ENCODE data around the gene RYR2.
"Not testable (repeated sequence)": the region's sequence is repeated elsewhere in the genome, so short reads cannot be mapped to it uniquely, and the experiment has no call there.

Gene RYR2

DNA sequence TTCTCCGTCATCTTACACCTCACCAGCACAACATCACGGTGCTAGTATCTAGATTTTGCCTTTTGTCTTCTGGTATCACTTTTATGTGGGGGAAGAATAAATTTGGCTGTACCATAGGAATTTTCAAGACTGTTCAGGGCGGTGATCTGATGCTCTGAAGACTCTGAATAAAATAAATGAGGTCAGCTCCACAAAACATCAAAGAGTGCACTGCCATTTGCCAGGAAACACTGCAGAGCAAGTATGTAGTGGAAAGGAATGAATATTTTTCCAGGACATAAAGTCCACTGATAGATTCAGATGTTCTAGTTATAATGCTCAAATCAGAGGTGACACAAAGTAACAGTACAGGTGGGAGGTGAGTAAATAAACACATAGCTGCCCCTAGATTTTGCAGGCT is 792.5 kb downstream of the RYR2 start:
- TF ChIP-seq, protein P1, sequence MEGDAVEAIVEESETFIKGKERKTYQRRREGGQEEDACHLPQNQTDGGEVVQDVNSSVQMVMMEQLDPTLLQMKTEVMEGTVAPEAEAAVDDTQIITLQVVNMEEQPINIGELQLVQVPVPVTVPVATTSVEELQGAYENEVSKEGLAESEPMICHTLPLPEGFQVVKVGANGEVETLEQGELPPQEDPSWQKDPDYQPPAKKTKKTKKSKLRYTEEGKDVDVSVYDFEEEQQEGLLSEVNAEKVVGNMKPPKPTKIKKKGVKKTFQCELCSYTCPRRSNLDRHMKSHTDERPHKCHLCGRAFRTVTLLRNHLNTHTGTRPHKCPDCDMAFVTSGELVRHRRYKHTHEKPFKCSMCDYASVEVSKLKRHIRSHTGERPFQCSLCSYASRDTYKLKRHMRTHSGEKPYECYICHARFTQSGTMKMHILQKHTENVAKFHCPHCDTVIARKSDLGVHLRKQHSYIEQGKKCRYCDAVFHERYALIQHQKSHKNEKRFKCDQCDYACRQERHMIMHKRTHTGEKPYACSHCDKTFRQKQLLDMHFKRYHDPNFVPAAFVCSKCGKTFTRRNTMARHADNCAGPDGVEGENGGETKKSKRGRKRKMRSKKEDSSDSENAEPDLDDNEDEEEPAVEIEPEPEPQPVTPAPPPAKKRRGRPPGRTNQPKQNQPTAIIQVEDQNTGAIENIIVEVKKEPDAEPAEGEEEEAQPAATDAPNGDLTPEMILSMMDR (IDR thresholded peaks at IDR 0.05; ENCODE audit: extremely low read depth, missing control alignments), result no peak
- DNase-seq (ENCODE audit: low spot score), result no peak

DNA sequence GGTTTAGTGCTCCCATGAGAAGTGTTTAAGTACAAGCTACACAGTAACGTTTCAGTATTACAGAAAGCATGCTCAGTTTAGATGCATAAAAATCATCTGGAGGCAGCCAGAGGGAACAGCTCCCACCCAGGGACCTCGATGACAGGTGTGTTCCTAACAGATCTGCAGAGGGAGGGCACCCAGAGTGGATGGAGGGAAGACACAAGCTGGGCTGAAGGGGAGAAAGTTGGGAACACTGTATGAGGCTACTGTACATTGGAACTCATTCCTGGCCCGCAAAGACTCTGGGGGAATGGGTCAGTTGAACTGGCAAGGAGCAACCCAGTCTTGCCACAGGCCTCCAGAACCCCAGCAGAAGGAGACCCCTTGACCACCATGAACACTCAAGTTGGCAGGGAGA is 796.3 kb downstream of the RYR2 start:
- DNase-seq (ENCODE audit: low spot score), result no peak
- TF ChIP-seq, protein P1 (IDR thresholded peaks at IDR 0.05; ENCODE audit: extremely low read depth, missing control alignments), result no peak

DNA sequence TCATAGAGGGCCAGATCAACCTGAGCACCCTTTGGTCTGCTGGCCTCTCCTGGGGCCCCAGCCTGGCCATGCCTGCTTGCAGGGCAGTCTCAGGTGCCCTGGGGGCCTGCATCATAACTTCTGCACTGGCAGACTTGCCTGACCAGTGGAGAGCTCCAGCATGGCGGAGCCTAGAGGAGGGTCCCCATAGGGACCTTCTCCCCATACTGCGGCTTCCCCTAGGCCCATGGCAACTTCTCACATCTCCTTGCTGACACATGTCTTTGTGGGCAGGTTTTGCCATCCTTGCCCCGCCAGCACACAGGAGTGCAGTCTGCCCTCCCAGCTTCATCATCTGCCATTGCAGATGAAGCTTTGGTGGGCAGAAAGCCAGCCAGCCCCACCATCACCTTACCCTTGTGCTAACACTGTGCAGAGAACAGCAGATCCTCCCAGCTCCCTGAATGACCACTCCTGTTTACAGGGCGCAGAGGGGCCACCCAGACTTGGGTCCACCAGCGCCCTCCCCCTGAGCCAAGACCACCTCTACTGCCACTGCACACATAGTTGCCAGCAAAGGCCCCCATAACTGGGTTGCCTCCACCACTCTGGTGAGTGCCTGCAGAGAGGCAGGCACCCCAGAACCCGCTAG is 797.0 kb downstream of the RYR2 start:
- no peak for DNase-seq (ENCODE audit: low spot score)

DNA sequence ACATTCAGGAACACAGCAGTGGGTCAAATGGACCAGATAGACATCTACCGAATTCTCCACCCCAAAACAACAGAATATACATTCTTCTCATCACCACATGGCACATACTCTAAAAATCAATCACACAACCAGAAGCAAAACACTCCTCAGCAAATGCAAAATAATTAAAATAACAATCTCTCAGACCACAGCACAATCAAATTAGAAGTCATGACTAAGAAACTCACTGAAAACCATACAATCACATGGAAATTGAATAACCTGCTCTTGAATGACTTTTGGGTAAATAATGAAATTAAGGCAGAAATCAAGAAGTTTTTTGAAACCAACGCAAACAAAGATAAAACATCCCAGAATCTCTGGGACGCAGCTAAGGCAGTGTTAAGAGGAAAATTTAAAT is 799.5 kb downstream of the RYR2 start:
- DNase-seq (ENCODE audit: low spot score), result no peak
- TF ChIP-seq, protein P1 (IDR thresholded peaks at IDR 0.05; ENCODE audit: extremely low read depth, missing control alignments), result no peak

More for the DNA sequence above, 797.0 kb downstream of the RYR2 start:
- TF ChIP-seq, protein P1 (IDR thresholded peaks at IDR 0.05; ENCODE audit: extremely low read depth, missing control alignments), result no peak

DNA sequence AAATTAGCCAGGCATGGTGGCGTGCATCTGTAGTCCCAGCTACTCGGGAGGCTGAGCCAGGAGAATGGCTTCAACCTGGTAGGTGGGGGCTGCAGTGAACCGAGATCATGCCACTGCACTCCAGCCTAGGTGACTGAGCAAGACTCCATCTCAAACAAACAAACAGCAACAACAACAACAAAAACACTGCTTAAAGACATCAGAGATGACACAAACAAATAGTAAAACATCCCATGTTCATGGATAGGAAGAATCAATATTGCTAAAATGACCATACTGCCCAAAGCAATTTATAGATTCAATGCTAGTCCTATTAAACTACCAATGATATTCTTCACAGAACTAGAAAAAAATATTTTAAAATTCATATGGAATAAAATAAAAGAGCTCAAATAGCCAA is 801.5 kb downstream of the RYR2 start:
- not testable (repeated sequence) for DNase-seq (ENCODE audit: low spot score)

DNA sequence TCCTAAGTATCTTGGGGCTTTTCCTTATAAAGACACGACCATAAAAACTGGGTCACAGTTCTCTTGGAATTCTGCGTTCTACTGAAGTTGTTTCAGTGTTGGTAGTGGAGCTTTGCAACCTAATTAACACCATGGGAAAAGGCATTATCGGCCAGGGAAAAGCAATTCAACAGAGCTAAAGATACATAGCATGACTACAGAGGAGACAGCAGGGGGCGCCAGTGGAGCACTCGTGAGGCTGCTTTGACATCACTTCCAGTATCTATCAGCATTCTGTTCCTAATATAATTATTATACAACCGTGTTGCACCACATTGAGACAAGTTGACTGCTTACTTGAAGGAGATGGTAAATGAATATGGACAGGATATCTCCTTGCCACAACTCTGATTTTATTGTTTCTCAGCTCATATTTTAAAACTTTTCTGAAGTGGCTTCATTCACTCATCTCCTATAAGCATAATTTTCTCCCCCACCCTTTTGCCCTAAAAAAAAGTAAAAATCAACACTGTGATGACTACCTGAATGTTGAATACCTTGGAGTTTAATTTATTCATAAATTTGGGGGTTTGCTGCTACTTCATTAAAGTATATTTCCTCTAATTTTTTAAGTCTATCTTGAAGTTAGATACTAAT is 809.3 kb downstream of the RYR2 start:
- TF ChIP-seq, protein P1 (IDR thresholded peaks at IDR 0.05; ENCODE audit: extremely low read depth, missing control alignments), result peak; percentile 40
- DNase-seq (ENCODE audit: low spot score), result peak; percentile 12

DNA sequence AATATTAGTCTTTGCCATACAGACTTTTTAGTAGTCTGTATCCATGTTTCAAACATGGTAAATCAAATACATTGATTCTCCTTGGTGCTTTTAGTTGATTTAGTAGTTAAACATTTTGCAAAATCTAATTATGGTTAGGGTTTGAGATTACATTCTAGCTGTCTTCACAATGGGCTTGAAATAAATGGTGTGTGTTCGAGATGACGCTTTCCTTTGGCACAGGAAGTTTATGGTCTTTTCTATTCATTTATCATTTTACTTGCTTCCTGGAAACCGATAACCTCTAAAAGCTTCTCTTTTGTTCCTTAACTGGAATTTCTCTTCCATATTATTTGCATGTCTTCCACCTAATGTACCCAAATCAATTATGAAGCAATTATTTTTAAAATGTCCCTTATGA is 810.4 kb downstream of the RYR2 start:
- TF ChIP-seq, protein P1 (IDR thresholded peaks at IDR 0.05; ENCODE audit: extremely low read depth, missing control alignments), result no peak
- no peak for DNase-seq (ENCODE audit: low spot score)

DNA sequence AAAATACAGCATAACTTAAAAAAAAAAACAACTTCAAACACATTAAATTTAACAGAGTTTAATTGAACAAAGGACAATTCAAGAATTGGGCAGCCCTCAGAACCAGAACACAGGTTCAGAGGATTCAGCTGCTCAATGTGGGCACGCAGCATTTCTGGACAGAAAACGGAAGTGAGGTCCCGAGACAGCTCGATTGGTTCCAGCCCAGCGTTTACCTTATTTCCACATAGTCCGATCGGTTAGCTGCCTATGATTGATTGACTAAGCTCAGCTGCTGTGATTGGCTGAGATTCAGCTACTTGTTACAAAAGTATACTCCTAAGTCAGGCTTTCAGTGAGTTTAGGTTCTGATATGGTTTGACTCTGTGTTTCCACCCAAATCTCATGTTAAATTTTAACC is 815.5 kb downstream of the RYR2 start:
- DNase-seq (ENCODE audit: low spot score), result no peak
- TF ChIP-seq, protein P1 (IDR thresholded peaks at IDR 0.05; ENCODE audit: extremely low read depth, missing control alignments), result no peak
